ENCODE data around the gene CYYR1.

CYYR1 gene

GRCh38 chr21:26572702-26573381 is at the start of gene CYYR1:
TSS of gene CYYR1 (minus strand) at chr21:26573286. CDS start at chr21:26572940, 346 bp downstream.
- DNase-seq (ENCODE audit: low read depth, low spot score): no peak
- no peak within 1 kb of the TSS for H3K27ac ChIP-seq

- DNase-seq (ENCODE audit: low read depth, low spot score): no peak
- no peak overlapping the region for H3K27ac ChIP-seq
Observed at GRCh38 chr21:26617176-26617575, 44.1 kb upstream of the CYYR1 start.

- DNase-seq (ENCODE audit: low read depth, low spot score): no peak
Observed at GRCh38 chr21:26614251-26614650, 41.2 kb upstream of the CYYR1 start.

GRCh38 chr21:26599261-26599660 is 26.2 kb upstream of the CYYR1 start:
- no peak overlapping the region for H3K27ac ChIP-seq
- no peak for DNase-seq (ENCODE audit: low read depth, low spot score)

More at GRCh38 chr21:26614251-26614650, 41.2 kb upstream of the CYYR1 start:
- no peak overlapping the region for H3K27ac ChIP-seq

- peak; percentile 12 for DNase-seq (ENCODE audit: low read depth, low spot score)
- H3K27ac ChIP-seq: no peak overlapping the region
Observed at GRCh38 chr21:26597981-26598380, 24.9 kb upstream of the CYYR1 start.

- DNase-seq (ENCODE audit: low read depth, low spot score): no peak
- H3K27ac ChIP-seq: no peak overlapping the region
Observed at GRCh38 chr21:26597031-26597430, 23.9 kb upstream of the CYYR1 start.

- no peak overlapping the region for H3K27ac ChIP-seq
- DNase-seq (ENCODE audit: low read depth, low spot score): no peak
Observed at GRCh38 chr21:26595971-26596370, 22.9 kb upstream of the CYYR1 start.

- H3K27ac ChIP-seq: no peak overlapping the region
- DNase-seq (ENCODE audit: low read depth, low spot score): no peak
Observed at GRCh38 chr21:26593800-26594199, 20.7 kb upstream of the CYYR1 start.

GRCh38 chr21:26591543-26591942 is 18.5 kb upstream of the CYYR1 start:
- DNase-seq (ENCODE audit: low read depth, low spot score): no peak

GRCh38 chr21:26588446-26588845 is 15.4 kb upstream of the CYYR1 start:
- H3K27ac ChIP-seq: no peak overlapping the region
- no peak for DNase-seq (ENCODE audit: low read depth, low spot score)

More at GRCh38 chr21:26591543-26591942, 18.5 kb upstream of the CYYR1 start:
- no peak overlapping the region for H3K27ac ChIP-seq

GRCh38 chr21:26587736-26588201 is 14.7 kb upstream of the CYYR1 start:
- H3K27ac ChIP-seq: no peak overlapping the region
- peak; percentile 31 for DNase-seq (ENCODE audit: low read depth, low spot score)

- no peak for DNase-seq (ENCODE audit: low read depth, low spot score)
Observed at GRCh38 chr21:26583769-26584168, 10.7 kb upstream of the CYYR1 start.

GRCh38 chr21:26581818-26582217 is 8.7 kb upstream of the CYYR1 start:
- DNase-seq (ENCODE audit: low read depth, low spot score): no peak
- H3K27ac ChIP-seq: no peak overlapping the region

More at GRCh38 chr21:26583769-26584168, 10.7 kb upstream of the CYYR1 start:
- no peak overlapping the region for H3K27ac ChIP-seq

- no peak for DNase-seq (ENCODE audit: low read depth, low spot score)
- no peak overlapping the region for H3K27ac ChIP-seq
Observed at GRCh38 chr21:26572076-26572701, 897 bp downstream of the CYYR1 start.

GRCh38 chr21:26570203-26570602 is 2.9 kb downstream of the CYYR1 start:
- no peak for DNase-seq (ENCODE audit: low read depth, low spot score)
- H3K27ac ChIP-seq: no peak overlapping the region

- no peak overlapping the region for H3K27ac ChIP-seq
- no peak for DNase-seq (ENCODE audit: low read depth, low spot score)
Observed at GRCh38 chr21:26565546-26565945, 7.5 kb downstream of the CYYR1 start.

- H3K27ac ChIP-seq: no peak overlapping the region
- DNase-seq (ENCODE audit: low read depth, low spot score): no peak
Observed at GRCh38 chr21:26565111-26565510, 8.0 kb downstream of the CYYR1 start.

- no peak overlapping the region for H3K27ac ChIP-seq
- no peak for DNase-seq (ENCODE audit: low read depth, low spot score)
Observed at GRCh38 chr21:26563856-26564503, 9.1 kb downstream of the CYYR1 start.

- no peak overlapping the region for H3K27ac ChIP-seq
Observed at GRCh38 chr21:26560612-26561011, 12.5 kb downstream of the CYYR1 start.

GRCh38 chr21:26559099-26559498 is 14.0 kb downstream of the CYYR1 start:
- no peak for DNase-seq (ENCODE audit: low read depth, low spot score)
- H3K27ac ChIP-seq: no peak overlapping the region

More at GRCh38 chr21:26560612-26561011, 12.5 kb downstream of the CYYR1 start:
- no peak for DNase-seq (ENCODE audit: low read depth, low spot score)

- no peak for DNase-seq (ENCODE audit: low read depth, low spot score)
Observed at GRCh38 chr21:26557106-26557505, 16.0 kb downstream of the CYYR1 start.

More at GRCh38 chr21:26557106-26557505, 16.0 kb downstream of the CYYR1 start:
- H3K27ac ChIP-seq: no peak overlapping the region

Data from epithelial cell of prostate (primary cell).